GM18909 (cell line): ENCODE results near the gene UTS2B.

Experiments used
- ATAC-seq: cut with Tn5 transposase; IDR thresholded peaks from one replicate; pipeline ENCODE4 v1.9.1; 2021; ENCODE audit warnings: mild to moderate bottlenecking; ENCODE audit not compliant: unreplicated experiment, poor library complexity

The UTS2B gene

GRCh38 chr3:191253089-191253799, 77.1 kb downstream of the UTS2B start:
- ATAC-seq = peak; percentile 56

GRCh38 chr3:191246630-191247029, 83.7 kb downstream of the UTS2B start:
- ATAC-seq = no peak

GRCh38 chr3:191246034-191246433, 84.3 kb downstream of the UTS2B start:
- ATAC-seq = peak; percentile 77

GRCh38 chr3:191244242-191244867, 86.0 kb downstream of the UTS2B start:
- ATAC-seq = peak; percentile 44

GRCh38 chr3:191240486-191240885, 89.8 kb downstream of the UTS2B start:
- no peak for ATAC-seq

- ATAC-seq = no peak
Observed at GRCh38 chr3:191239407-191240031, 90.8 kb downstream of the UTS2B start.

GRCh38 chr3:191238321-191238817, 92.0 kb downstream of the UTS2B start:
- no peak for ATAC-seq

GRCh38 chr3:191237047-191237882, 93.1 kb downstream of the UTS2B start:
- no peak for ATAC-seq

- ATAC-seq = no peak
Observed at GRCh38 chr3:191236646-191237045, 93.7 kb downstream of the UTS2B start.

- peak; percentile 100 for ATAC-seq
Observed at GRCh38 chr3:191235331-191236314, 94.7 kb downstream of the UTS2B start.

GRCh38 chr3:191234216-191234615, 96.1 kb downstream of the UTS2B start:
- no peak for ATAC-seq

- no peak for ATAC-seq
Observed at GRCh38 chr3:191227541-191227940, 102.8 kb downstream of the UTS2B start.

GRCh38 chr3:191221638-191222037, 108.7 kb downstream of the UTS2B start:
- ATAC-seq = no peak

GRCh38 chr3:191220908-191221307, 109.4 kb downstream of the UTS2B start:
- no peak for ATAC-seq

GRCh38 chr3:191217301-191217700, 113.0 kb downstream of the UTS2B start:
- ATAC-seq = no peak
